ENCODE results near the gene PTPRT.

Gene PTPRT

GRCh38 chr20:42895020-42895419, 294.7 kb downstream of the PTPRT start:
- DNase-seq (ENCODE audit: low read depth), result no peak
- no peak overlapping the region for H3K4me3 ChIP-seq (ENCODE audit: control insufficient read depth, low read depth, low read length)
- no peak for TF ChIP-seq CTCF (conservative IDR thresholded peaks at IDR 0.05; ENCODE audit: control insufficient read depth, insufficient read depth, low read depth, low read length)

- DNase-seq (ENCODE audit: low read depth), result no peak
- H3K4me3 ChIP-seq (ENCODE audit: control insufficient read depth, low read depth, low read length), result no peak overlapping the region
- TF ChIP-seq CTCF (conservative IDR thresholded peaks at IDR 0.05; ENCODE audit: control insufficient read depth, insufficient read depth, low read depth, low read length), result no peak
These were observed 295.2 kb downstream of the PTPRT start for GRCh38 chr20:42894483-42894882.

- no peak for DNase-seq (ENCODE audit: low read depth)
- TF ChIP-seq CTCF (conservative IDR thresholded peaks at IDR 0.05; ENCODE audit: control insufficient read depth, insufficient read depth, low read depth, low read length), result no peak
- no peak overlapping the region for H3K4me3 ChIP-seq (ENCODE audit: control insufficient read depth, low read depth, low read length)
These were observed 300.2 kb downstream of the PTPRT start for GRCh38 chr20:42889517-42889916.

GRCh38 chr20:42887281-42887680, 302.4 kb downstream of the PTPRT start:
- no peak for TF ChIP-seq CTCF (conservative IDR thresholded peaks at IDR 0.05; ENCODE audit: control insufficient read depth, insufficient read depth, low read depth, low read length)
- no peak overlapping the region for H3K4me3 ChIP-seq (ENCODE audit: control insufficient read depth, low read depth, low read length)
- no peak for DNase-seq (ENCODE audit: low read depth)

GRCh38 chr20:42886801-42887200, 302.9 kb downstream of the PTPRT start:
- no peak for DNase-seq (ENCODE audit: low read depth)
- H3K4me3 ChIP-seq (ENCODE audit: control insufficient read depth, low read depth, low read length), result no peak overlapping the region
- no peak for TF ChIP-seq CTCF (conservative IDR thresholded peaks at IDR 0.05; ENCODE audit: control insufficient read depth, insufficient read depth, low read depth, low read length)

GRCh38 chr20:42886046-42886445, 303.7 kb downstream of the PTPRT start:
- no peak overlapping the region for H3K4me3 ChIP-seq (ENCODE audit: control insufficient read depth, low read depth, low read length)
- no peak for TF ChIP-seq CTCF (conservative IDR thresholded peaks at IDR 0.05; ENCODE audit: control insufficient read depth, insufficient read depth, low read depth, low read length)
- no peak for DNase-seq (ENCODE audit: low read depth)

GRCh38 chr20:42875581-42875980, 314.1 kb downstream of the PTPRT start:
- no peak for TF ChIP-seq CTCF (conservative IDR thresholded peaks at IDR 0.05; ENCODE audit: control insufficient read depth, insufficient read depth, low read depth, low read length)
- H3K4me3 ChIP-seq (ENCODE audit: control insufficient read depth, low read depth, low read length), result no peak overlapping the region
- no peak for DNase-seq (ENCODE audit: low read depth)
